GM12892 (cell line): ENCODE data around the gene GRIP2.

Source experiments
- POLR2AphosphoS5 ChIP-seq: IDR thresholded peaks from 2 replicates; pipeline ENCODE4 v1.6.1; 2011; ENCODE audit warnings: low read depth, low read length, control low read depth
- TAF1 ChIP-seq: IDR thresholded peaks from 2 replicates; pipeline ENCODE4 v1.6.1; 2011; ENCODE audit warnings: low read depth, mild to moderate bottlenecking, control low read depth, low read length, borderline replicate concordance

- no peak for TF ChIP-seq POLR2AphosphoS5
- TF ChIP-seq TAF1 = no peak
Measured at GRCh38 chr3:14506626-14507304, 33.4 kb downstream of the GRIP2 start.
